ENCODE measurements around the gene SPP1. TPM values are rescaled to one million over a fixed set of nuclear protein-coding genes. Genes with fewer than 3 reads are reported as not detected.

Gene SPP1
- total RNA-seq, 1 donor from 2014 or later = 375 TPM

DNA sequence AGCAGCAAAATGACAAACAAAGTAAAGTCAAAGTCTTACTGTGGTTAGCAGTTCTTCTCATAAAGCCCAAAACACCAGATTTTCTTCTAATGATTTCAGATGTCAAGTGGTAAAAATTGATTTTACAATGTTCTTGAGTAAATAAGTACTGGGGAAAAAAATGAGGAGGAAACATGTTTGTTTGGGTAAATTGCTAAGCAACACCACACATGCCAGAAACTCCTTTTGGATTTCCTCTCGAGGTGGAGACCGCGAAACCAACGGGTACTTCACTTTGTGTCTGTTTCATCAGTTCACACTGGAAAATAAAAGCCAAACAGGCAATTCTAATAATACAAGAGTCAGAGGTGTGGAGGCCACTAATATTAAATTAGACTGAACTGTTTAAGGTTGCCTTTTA is 27.3 kb downstream of the SPP1 start:
- peaks cover 10% of the 10 kb centered on the region for H3K27me3 Mint-ChIP-seq
- H3K27ac Mint-ChIP-seq = no peak overlapping the region
- no peak for DNase-seq (ENCODE audit: extremely low spot score, unreplicated experiment)
- no peaks in the 10 kb centered on the region for H3K9me3 Mint-ChIP-seq
- TF ChIP-seq CTCF (conservative IDR thresholded peaks at IDR 0.05) = no peak
- H3K4me1 Mint-ChIP-seq (ENCODE audit: unreplicated experiment) = peaks cover 5% of the 10 kb centered on the region
- H3K36me3 Mint-ChIP-seq = peaks cover 3% of the 10 kb centered on the region
- H3K4me3 Mint-ChIP-seq = no peak overlapping the region

- H3K27ac Mint-ChIP-seq = no peak overlapping the region
- no peak for DNase-seq (ENCODE audit: extremely low spot score, unreplicated experiment)
- peaks cover 3% of the 10 kb centered on the region for H3K36me3 Mint-ChIP-seq
- peaks cover 5% of the 10 kb centered on the region for H3K4me1 Mint-ChIP-seq (ENCODE audit: unreplicated experiment)
- TF ChIP-seq CTCF (conservative IDR thresholded peaks at IDR 0.05) = no peak
- no peak overlapping the region for H3K4me3 Mint-ChIP-seq
- no peaks in the 10 kb centered on the region for H3K9me3 Mint-ChIP-seq
- H3K27me3 Mint-ChIP-seq = peaks cover 10% of the 10 kb centered on the region
Measured at GRCh38 chr4:88003261-88003660, 27.7 kb downstream of the SPP1 start.

DNA sequence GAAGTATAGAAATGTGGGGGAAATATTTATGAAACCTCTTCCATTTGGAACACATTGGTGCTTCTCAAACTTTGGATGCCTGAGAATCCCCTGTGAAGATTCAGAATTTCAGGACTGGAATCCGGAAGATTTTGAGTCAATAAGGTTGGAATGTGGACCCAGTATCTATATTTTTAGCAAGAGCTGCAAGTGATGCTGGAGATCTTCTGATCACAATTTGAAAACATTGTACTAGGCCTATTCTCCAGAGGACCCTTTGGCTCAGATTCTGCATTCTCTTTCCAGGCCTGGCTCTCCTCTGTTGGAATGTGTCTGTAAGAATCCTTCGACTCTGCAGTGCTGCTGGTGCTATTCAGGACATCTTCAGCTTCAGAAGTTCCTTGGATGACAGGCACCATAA is 29.6 kb downstream of the SPP1 start:
- TF ChIP-seq CTCF (conservative IDR thresholded peaks at IDR 0.05) = no peak
- DNase-seq (ENCODE audit: extremely low spot score, unreplicated experiment) = no peak
- Mint-ChIP-seq H3K36me3 (peaks cover 3% of the 10 kb centered on the region), H3K27me3 (peaks cover 10% of the 10 kb centered on the region), H3K9me3 (no peaks in the 10 kb centered on the region), H3K4me3 (peak overlapping the region; percentile 91), H3K27ac (no peak overlapping the region), H3K4me1 (ENCODE audit: unreplicated experiment) (peaks cover 10% of the 10 kb centered on the region)

GRCh38 chr4:88005946-88006345 is 30.4 kb downstream of the SPP1 start:
- H3K4me3 Mint-ChIP-seq = peak overlapping the region; percentile 91
- H3K9me3 Mint-ChIP-seq = no peaks in the 10 kb centered on the region
- H3K27ac Mint-ChIP-seq = no peak overlapping the region
- DNase-seq (ENCODE audit: extremely low spot score, unreplicated experiment) = no peak
- peaks cover 10% of the 10 kb centered on the region for H3K27me3 Mint-ChIP-seq
- no peak for TF ChIP-seq CTCF (conservative IDR thresholded peaks at IDR 0.05)
- peaks cover 7% of the 10 kb centered on the region for H3K36me3 Mint-ChIP-seq
- peaks cover 17% of the 10 kb centered on the region for H3K4me1 Mint-ChIP-seq (ENCODE audit: unreplicated experiment)

- peaks cover 10% of the 10 kb centered on the region for H3K27me3 Mint-ChIP-seq
- H3K4me1 Mint-ChIP-seq (ENCODE audit: unreplicated experiment) = peaks cover 23% of the 10 kb centered on the region
- H3K9me3 Mint-ChIP-seq = no peaks in the 10 kb centered on the region
- no peak for TF ChIP-seq CTCF (conservative IDR thresholded peaks at IDR 0.05)
- peaks cover 10% of the 10 kb centered on the region for H3K36me3 Mint-ChIP-seq
- peak overlapping the region; percentile 91 for H3K4me3 Mint-ChIP-seq
- DNase-seq (ENCODE audit: extremely low spot score, unreplicated experiment) = no peak
- H3K27ac Mint-ChIP-seq = peak overlapping the region; percentile 80
Measured at GRCh38 chr4:88006956-88007303, 31.4 kb downstream of the SPP1 start.

All from type B pancreatic cell (in vitro differentiated cells).